B cell (primary cell): ENCODE results near the gene ERGIC1. TPM values are rescaled to one million over a fixed set of nuclear protein-coding genes. Genes with fewer than 3 reads are reported as not detected.

Source experiments
- ATAC-seq: fragments of 200-7000 bp; cut with Tn5 transposase; one replicate; pipeline ENCODE4 v1.10.0; 2021; ENCODE audit warnings: low read depth, mild to moderate bottlenecking, moderate number of reproducible peaks, moderate library complexity
- CTCF ChIA-PET: fragments of 350-600 bp; sonication (Branson Sonifier 250); formaldehyde crosslinking; loops from one replicate; lab custom pipeline; 2021; ENCODE audit warnings: antibody characterized with exemption, inconsistent platforms; lab: Charles Lee
- POLR2A ChIA-PET: fragments of 350-600 bp; sonication (Branson Sonifier 250); formaldehyde crosslinking; loops from one replicate; lab custom pipeline; 2021; ENCODE audit warnings: antibody characterized with exemption; lab: Charles Lee
- DNase-seq: peaks from one replicate; pipeline ENCODE4 v3.0.0; 2013
- H2AFZ ChIP-seq: 2 replicates; pipeline ENCODE4 v1.6.1; 2012; ENCODE audit warnings: mild to moderate bottlenecking, low read depth, low read length; ENCODE audit not compliant: insufficient read depth, poor library complexity, severe bottlenecking
- H3K27ac ChIP-seq, 2 donors: 1 replicate in 1 of 2; 2 replicates in 1 of 2; pipeline ENCODE4 v1.5.1; 2012 to 2013; ENCODE audit warnings: low read length in 2 of 2, mild to moderate bottlenecking in 2 of 2, moderate library complexity in 1 of 2
- H3K27me3 ChIP-seq, 4 experiments: fragments of 200-600 bp in 1 of 4; sonication (generic) in 1 of 4; replicated peaks in 1 of 4; 1 replicate in 2 of 4; 2 replicates in 2 of 4; pipeline versions ENCODE4 v1.6.1 to v1.7.0; 2013 to 2016; ENCODE audit warnings: low read length in 3 of 4, mild to moderate bottlenecking in 2 of 4, mixed read lengths in 1 of 4, moderate library complexity in 1 of 4; ENCODE audit not compliant: insufficient read depth in 4 of 4, control insufficient read depth in 3 of 4; ENCODE audit errors: control extremely low read depth in 1 of 4
- H3K36me3 ChIP-seq, 2 experiments: replicated peaks in 1 of 2; 1 replicate in 1 of 2; 2 replicates in 1 of 2; pipeline versions ENCODE4 v1.6.1 to v1.7.1; 2013; ENCODE audit warnings: low read length in 1 of 2; ENCODE audit not compliant: insufficient read depth in 2 of 2, control insufficient read depth in 1 of 2; ENCODE audit errors: control extremely low read depth in 1 of 2, extremely low read depth in 1 of 2
- H3K4me1 ChIP-seq, 2 donors: fragments of 200-600 bp in 1 of 2; sonication (generic) in 1 of 2; 1 replicate in 1 of 2; 2 replicates in 1 of 2; pipeline versions ENCODE4 v1.5.1 to v1.6.1; 2013 to 2017; ENCODE audit warnings: low read length in 2 of 2; ENCODE audit not compliant: control insufficient read depth in 2 of 2, insufficient read depth in 2 of 2
- H3K4me2 ChIP-seq: replicated peaks from 2 replicates; pipeline ENCODE3; 2012; ENCODE audit warnings: mild to moderate bottlenecking, low read depth, low read length; ENCODE audit not compliant: poor library complexity, severe bottlenecking
- H3K4me3 ChIP-seq, 5 experiments: fragments of 200-600 bp in 1 of 5; sonication (generic) in 1 of 5; 1 replicate in 3 of 5; 2 replicates in 2 of 5; pipeline versions ENCODE4 v1.5.1 to v1.7.0; 2011 to 2016; ENCODE audit warnings: low read length in 4 of 5, mild to moderate bottlenecking in 4 of 5, low read depth in 2 of 5, control low read depth in 1 of 5, moderate library complexity in 1 of 5; ENCODE audit not compliant: insufficient read depth in 1 of 5; ENCODE audit errors: control extremely low read depth in 1 of 5, extremely low read depth in 1 of 5
- H3K79me2 ChIP-seq: fragments of 200-600 bp; sonication (generic); one replicate; pipeline ENCODE4 v1.6.0; 2016; ENCODE audit warnings: low read length; ENCODE audit not compliant: control insufficient read depth, insufficient read depth
- H3K9ac ChIP-seq: fragments of 200-600 bp; sonication (generic); 2 replicates; pipeline ENCODE4 v1.6.1; 2017; ENCODE audit warnings: mild to moderate bottlenecking, low read length, moderate library complexity
- H3K9me3 ChIP-seq, 3 donors: one replicate each; pipeline versions ENCODE4 v1.6.1 to v1.7.1; 2013; ENCODE audit warnings: low read length in 2 of 3; ENCODE audit not compliant: control insufficient read depth in 2 of 3, insufficient read depth in 1 of 3; ENCODE audit errors: control extremely low read depth in 1 of 3
- H4K20me1 ChIP-seq: 2 replicates; pipeline ENCODE4 v1.6.0; 2012; ENCODE audit warnings: mild to moderate bottlenecking, low read length; ENCODE audit not compliant: insufficient read depth, control insufficient read depth, poor library complexity, severe bottlenecking
- H3K27ac Mint-ChIP-seq: one replicate; pipeline ENCODE4 v1.8.0; 2021; ENCODE audit warnings: mixed read lengths
- H3K27me3 Mint-ChIP-seq: one replicate; pipeline ENCODE4 v1.8.0; 2021; ENCODE audit warnings: mixed read lengths
- H3K4me1 Mint-ChIP-seq: one replicate; pipeline ENCODE4 v1.8.0; 2021; ENCODE audit warnings: mixed read lengths
- H3K4me3 Mint-ChIP-seq: one replicate; pipeline ENCODE4 v1.8.0; 2021; ENCODE audit warnings: mixed read lengths
- H3K9me3 Mint-ChIP-seq: one replicate; pipeline ENCODE4 v1.8.0; 2022; ENCODE audit warnings: mixed read lengths; ENCODE audit not compliant: insufficient read depth
- CTCF ChIP-seq: fragments of 200-600 bp; IDR thresholded peaks from one replicate; pipeline ENCODE4 v1.8.0; 2022; ENCODE audit warnings: antibody characterized with exemption, mild to moderate bottlenecking
- EZH2 ChIP-seq: IDR thresholded peaks from 2 replicates; pipeline ENCODE4 v1.6.1; 2012; ENCODE audit warnings: borderline replicate concordance, low read depth, mild to moderate bottlenecking, moderate library complexity, low read length; ENCODE audit not compliant: insufficient read depth, poor library complexity, severe bottlenecking
- WGBS: methylation state at CpG from one replicate; pipeline ENCODE4 v1.1.5; 2013; ENCODE audit warnings: missing lambda C conversion rate; ENCODE audit not compliant: insufficient coverage; 5-methylcytosine and 5-hydroxymethylcytosine counted together
- intact Hi-C: fragments of 100-400 bp; cut with micrococcal nuclease; formaldehyde crosslinking; loops from one replicate; pipeline ENCODE4 v1.10.0; 2022
- polyA plus RNA-seq: library from polyadenylated mRNA; depleted of rRNA; stranded (reverse); fragments of >200 nt; gene quantifications from 2 replicates; pipeline ENCODE4 v1.2.3, GENCODE V29; 2012
- total RNA-seq, 2 donors: library from RNA; stranded (reverse); fragments of 120-200 nt in 1 of 2; gene quantifications; 1 replicate in 1 of 2; 2 replicates in 1 of 2; pipeline versions ENCODE4 v1.2.3 to v1.2.4, GENCODE V29; 2013 to 2022

The ERGIC1 gene
- total and polyA plus RNA-seq, 2 donors (not counting 1 experiment from before 2014, with no cell fraction given) = 86.3 to 140 TPM

GRCh38 chr5:172943906-172944305 lies 109.9 kb downstream of the ERGIC1 start:
- no peak overlapping the region for H3K27ac Mint-ChIP-seq
- peaks cover 1 to 58% of the 10 kb centered on the region in 2 experiments for H3K36me3 ChIP-seq
- H3K4me3 ChIP-seq = no peak overlapping the region
- H3K27me3 Mint-ChIP-seq = no peaks in the 10 kb centered on the region
- H3K9me3 ChIP-seq = no peaks in the 10 kb centered on the region
- H3K4me3 Mint-ChIP-seq = no peak overlapping the region
- H3K9ac ChIP-seq = no peak overlapping the region
- CTCF ChIA-PET = interaction anchor here (1.2 kb wide), 1 partner anchor 11 kb away, joined by 4 read pairs; no protein-coding TSS in a partner anchor
- H3K9me3 Mint-ChIP-seq = no peaks in the 10 kb centered on the region
- H2AFZ ChIP-seq = no peak overlapping the region
- H3K4me2 ChIP-seq = no peak overlapping the region
- TF ChIP-seq EZH2 = no peak
- no peak for TF ChIP-seq CTCF
- H3K79me2 ChIP-seq = no peaks in the 10 kb centered on the region
- DNase-seq = no peak
- intact Hi-C loops = no loop called here
- no peaks in the 10 kb centered on the region for H3K4me1 Mint-ChIP-seq
- H3K4me1 ChIP-seq = no peaks in the 10 kb centered on the region
- no peaks in the 10 kb centered on the region for H4K20me1 ChIP-seq
- ATAC-seq = no peak
- 82% methylated on average over 6 of the region's 8 CpGs for WGBS
- POLR2A ChIA-PET = no interaction called here
- H3K27ac ChIP-seq = no peak overlapping the region
- no peaks in the 10 kb centered on the region for H3K27me3 ChIP-seq

GRCh38 chr5:172944741-172945140 lies 110.7 kb downstream of the ERGIC1 start:
- Histone ChIP-seq H3K4me3 (no peak overlapping the region), H3K27me3 (no peaks in the 10 kb centered on the region), H3K4me2 (no peak overlapping the region), H3K27ac (no peak overlapping the region), H3K9me3 (no peaks in the 10 kb centered on the region), H2AFZ (no peak overlapping the region), H3K79me2 (no peaks in the 10 kb centered on the region), H3K9ac (no peak overlapping the region), H3K36me3 (peaks cover 1 to 59% of the 10 kb centered on the region in 2 experiments), H4K20me1 (no peaks in the 10 kb centered on the region), H3K4me1 (no peaks in the 10 kb centered on the region)
- intact Hi-C loops = no loop called here
- no peaks in the 10 kb centered on the region for H3K9me3 Mint-ChIP-seq
- TF ChIP-seq CTCF (no peak), EZH2 (no peak)
- no peak overlapping the region for H3K4me3 Mint-ChIP-seq
- CTCF ChIA-PET = interaction anchor here (1.2 kb wide), 1 partner anchor 12 kb away, joined by 4 read pairs; no protein-coding TSS in a partner anchor
- no peak for DNase-seq
- ATAC-seq = no peak
- WGBS = 100% methylated on average over 5 of the region's 6 CpGs
- H3K4me1 Mint-ChIP-seq = no peaks in the 10 kb centered on the region
- no peak overlapping the region for H3K27ac Mint-ChIP-seq
- POLR2A ChIA-PET = interaction anchor here (0.7 kb wide), 1 partner anchor 43 kb away, joined by 3 read pairs; no protein-coding TSS in a partner anchor
- H3K27me3 Mint-ChIP-seq = no peaks in the 10 kb centered on the region
